Inflammatory macrophage (primary cell): ENCODE data around the gene DHRS1.

Experiments used
- DNase-seq, 2 donors: peaks; one replicate each; pipeline ENCODE4 v3.0.0-alpha.2; 2020 to 2022

The DHRS1 gene

GRCh38 chr14:24309538-24310264 lies 10.1 kb upstream of the DHRS1 start, which contains the start of gene LTB4R2:
Gene LTB4R2, plus strand, starts transcription at chr14:24310140. Its CDS starts 525 bp downstream, at chr14:24310665.
- DNase-seq, result no peak

DNA sequence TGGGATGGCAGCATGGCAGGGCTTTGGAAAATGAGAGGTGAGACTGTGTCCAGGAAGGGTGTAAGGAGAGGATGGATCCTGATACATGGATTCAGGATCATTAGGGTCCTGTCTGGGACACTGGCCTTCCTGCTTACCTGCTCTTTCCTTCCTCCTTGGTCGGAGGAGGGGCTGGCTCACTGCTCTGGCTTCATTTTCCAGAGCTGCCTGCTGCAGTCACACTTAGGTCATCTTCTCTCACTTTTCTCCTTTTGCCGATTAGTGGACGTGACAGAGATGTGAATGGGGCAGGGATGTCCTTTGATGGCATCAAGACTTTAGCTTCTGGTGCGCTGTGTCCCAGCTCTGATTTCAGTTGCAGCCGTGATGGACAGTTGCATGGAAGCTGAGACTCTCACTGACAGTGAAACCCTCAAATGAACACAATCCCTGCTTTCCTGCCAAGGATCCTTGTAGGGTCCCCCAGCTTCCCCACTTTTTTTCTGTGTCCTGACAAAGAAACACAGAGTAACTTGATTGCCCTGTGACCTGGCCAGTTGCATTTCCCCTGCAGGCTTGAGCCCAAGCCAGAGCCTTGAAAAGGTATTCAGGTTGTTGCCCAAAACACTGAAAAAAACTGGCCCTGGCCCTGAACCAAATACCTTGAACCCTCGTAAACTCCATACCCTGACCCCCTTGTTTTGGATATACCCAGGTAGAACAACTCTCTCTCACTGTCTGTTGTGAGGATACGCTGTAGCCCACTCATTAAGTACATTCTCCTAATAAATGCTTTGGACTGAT lies 9.0 kb upstream of the DHRS1 start:
- DNase-seq, result no peak

DNA sequence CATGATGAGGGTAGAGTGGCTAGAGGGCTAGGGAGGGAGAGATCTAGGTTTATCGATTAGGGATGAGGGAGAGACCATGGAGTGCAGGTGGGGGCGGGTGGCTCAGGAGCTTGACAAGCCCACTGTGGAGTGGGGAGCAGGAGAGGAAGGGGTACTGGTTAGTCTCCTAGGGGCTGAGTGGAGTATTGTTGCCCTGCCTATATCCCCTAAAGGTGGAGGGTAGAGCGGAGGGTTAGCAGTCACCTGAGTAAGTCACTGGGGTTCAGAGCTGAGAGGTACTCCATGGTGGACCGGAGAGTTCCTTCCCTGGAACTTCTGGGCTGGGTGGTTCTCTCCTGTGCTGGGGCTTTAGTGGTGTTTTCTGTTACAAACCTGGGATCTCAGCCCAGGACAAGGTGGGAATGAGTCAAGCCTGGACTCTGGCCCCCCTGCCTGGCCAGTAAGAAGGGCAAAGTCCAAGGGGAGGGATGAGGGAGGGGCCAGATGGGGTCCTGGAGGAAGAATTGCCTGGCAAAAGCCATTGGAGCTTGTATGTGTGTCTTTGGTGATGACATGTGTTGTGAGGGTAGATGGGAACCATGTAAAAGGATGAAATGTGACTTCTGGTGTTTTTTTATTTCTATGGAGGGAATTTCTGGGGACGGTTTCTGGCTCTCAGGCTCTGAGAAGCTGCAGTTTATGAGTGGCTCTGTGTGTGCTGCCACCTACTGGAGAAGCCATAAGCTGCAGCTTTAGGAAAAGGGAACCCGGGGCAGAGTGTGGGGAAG lies 8.2 kb upstream of the DHRS1 start, which contains the start of gene CIDEB:
TSS of gene CIDEB (minus strand) at position 403 of the 767 bp plus-strand sequence. CDS start at position 284, 119 bp downstream.
- DNase-seq, result peak; percentile 84 to 88

DNA sequence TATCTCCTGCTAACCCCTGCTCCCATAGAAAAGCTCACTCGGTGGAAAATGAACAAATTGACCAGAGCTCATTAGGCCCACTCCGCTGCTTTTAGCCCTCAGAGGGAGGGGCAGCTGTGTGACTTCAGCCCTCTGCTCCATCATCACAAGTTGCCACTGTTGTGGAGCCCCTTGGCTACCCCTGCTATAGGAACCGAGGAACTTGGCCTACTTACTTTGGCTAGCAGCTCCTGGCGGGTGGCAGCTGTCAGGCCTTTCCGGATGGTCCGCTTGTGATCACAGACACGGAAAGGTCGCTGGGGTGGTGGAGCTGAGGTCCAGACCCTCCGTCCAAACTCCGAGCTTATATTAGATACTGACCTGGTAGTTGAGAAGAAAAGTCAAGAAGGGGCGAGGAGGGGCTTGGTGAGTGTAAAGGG lies 7.6 kb upstream of the DHRS1 start:
- DNase-seq, result no peak

DNA sequence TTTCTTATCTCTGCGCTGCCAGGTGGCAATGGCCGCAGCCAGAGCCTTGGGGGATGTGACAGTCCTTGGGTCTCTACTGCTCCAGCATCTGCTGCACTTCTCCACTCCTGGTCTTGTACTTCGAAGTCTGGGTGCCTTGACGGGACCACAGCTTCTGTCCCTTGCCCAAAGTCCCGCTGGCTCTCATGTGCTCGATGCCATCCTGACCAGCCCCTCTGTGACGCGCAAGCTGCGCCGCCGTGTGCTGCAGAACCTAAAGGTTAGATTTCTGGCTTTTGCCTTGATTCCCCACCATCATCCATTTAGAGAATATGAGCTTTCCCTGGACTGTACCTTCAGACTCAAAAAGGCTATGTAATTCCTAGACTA lies 4.4 kb upstream of the DHRS1 start:
- DNase-seq, result no peak

DNA sequence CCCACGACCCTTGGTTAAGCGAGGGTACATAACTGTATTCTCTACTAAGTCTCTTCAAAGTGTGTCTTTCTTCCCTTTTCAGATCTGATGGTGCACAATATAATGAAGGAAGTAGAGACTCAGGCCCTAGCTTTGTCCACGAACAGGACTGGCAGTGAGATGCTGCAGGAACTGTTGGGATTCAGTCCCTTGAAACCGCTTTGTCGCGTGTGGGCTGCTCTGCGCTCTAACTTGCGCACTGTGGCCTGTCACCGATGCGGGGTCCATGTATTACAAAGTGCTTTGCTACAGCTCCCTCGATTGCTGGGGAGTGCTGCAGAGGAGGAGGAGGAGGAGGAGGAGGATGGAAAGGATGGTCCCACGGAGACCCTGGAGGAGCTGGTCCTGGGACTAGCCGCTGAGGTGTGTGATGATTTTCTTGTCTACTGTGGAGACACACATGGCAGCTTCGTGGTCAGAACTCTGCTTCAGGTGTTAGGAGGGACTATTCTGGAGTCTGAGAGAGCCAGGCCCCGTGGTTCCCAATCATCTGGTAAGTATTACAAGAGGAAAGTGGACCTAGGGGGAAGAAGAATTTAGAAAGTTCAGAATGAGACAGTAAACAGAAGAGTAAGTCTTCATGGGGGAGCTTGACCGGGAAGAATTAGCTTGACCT lies 873 bp upstream of the DHRS1 start:
- no peak for DNase-seq

- no peak for DNase-seq
These were observed 707 bp downstream of the DHRS1 start for GRCh38 chr14:24298892-24299254.

DNA sequence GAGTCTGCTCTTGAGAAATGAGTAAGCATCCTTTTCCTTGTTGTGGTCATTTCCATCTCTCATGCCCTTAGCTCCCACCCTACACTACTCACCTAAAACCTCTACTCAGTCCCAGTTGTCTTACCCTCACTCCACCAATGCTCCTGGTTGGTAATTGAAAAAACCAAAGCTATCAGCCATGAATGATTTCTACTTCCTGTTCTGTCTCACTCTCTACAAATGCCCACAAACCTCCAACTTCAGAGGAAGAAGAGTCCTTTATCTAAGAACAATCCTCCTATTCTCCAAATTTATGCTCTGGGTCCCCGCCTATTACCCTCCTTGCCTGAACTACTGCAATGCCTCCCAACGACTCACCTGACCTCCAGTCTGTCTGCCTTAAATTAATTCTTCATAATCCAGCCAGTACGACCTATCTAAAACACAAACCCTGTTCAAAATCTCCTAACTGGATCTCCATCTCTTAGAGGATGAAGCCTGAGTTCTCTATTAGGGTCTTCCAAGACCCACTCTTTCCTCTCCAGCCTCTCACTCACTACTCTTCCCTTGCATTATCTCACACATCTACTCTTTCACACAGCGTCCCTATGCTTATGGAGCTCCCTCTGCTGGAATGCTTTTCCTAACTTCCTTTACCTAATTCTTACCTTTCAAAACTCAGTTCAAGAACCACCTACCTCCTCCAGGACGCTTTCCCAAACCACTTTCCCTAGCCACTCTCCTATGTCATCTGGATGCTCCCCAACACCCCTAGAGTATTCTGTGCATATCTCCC lies 2.2 kb downstream of the DHRS1 start:
- DNase-seq, result no peak

DNA sequence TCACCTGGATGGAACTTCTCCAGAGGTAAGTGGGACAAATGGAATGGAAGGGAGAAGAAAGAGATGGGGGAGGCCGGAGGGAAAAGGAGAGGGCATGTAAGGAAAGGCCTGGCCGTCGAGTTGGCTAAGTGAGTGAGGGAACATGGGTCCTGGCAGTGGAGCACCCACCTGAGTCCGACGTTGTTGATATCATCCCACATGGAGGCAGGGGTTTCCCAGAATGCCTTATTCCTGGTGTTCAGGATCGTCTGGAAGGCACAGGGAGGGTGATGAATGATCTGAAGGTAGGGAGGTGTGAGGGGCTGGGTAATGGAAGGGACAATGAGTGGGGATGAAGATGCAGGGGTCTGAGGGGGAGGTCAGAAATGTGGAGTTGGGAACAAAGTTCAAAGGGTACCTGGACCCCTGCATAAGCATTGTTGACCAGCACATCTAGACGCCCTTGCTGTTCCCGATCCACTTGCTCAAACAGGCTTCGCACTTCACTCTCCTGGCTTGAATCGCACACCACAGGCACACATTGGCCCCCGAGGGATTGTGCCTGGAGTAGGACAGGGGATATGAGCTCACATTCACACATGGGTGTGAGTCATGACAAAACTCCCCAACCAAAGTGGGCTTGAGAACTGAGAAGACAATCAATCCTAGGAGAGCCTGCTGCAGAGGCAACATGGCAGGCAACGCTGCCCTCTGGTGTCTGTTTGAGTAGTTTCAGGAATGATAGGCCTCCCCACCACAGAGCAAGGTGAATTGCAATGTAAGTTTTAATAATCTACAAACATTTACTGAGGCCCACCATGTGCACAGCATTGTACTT lies 3.0 kb downstream of the DHRS1 start:
- DNase-seq, result peak; percentile 81 to 84

DNA sequence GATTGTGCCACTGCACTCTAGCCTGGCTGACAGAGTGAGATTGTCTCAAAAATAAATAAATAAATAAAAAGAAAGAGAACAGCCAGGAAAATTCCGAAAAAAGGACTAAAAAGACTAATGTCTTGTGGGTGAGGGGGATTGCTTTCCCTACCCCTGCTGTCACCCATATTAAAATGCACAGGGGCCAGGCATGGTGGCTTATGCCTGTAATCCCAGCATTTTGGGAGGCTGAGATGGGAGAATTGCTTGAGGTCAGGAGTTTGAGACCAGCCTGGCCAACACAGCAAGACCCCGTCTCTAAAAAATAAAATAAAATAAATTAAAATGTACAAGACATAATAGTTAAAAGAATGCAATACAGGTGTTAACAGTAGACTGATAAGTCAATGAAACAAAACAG lies 6.1 kb downstream of the DHRS1 start:
- DNase-seq, result no peak

DNA sequence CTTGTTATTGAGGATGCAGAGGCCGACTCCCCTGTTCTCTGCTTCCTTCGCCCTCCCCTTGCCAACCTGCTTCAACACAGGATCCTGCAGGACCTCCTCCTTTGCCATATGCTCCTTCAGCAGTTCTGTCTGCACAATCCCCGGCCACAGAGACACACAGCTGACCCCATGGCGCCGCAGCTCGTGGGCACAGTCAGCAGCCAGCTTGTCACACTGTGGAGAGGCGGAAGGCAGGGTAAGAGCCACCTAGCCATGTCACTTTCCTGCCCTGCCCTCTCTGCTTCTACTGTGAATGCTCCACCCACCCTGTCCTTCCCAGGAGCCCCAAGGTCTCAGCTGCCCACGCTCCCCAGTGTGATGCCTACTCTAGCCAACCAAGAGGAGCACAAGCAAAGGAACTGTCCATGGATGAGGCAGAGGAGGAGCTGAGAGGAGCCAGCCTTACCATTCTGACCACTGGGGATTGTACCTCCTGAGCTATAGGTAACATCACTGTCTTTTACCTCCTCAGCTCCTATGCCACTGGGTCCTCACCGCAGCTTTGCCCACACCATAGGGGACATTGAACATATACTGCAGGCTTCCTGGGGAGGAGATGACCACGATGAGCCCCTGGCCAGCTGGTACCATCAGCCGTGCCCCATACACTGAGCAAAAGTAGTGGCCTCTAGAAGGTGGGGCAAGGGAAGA lies 7.3 kb downstream of the DHRS1 start:
- DNase-seq, result no peak

DNA sequence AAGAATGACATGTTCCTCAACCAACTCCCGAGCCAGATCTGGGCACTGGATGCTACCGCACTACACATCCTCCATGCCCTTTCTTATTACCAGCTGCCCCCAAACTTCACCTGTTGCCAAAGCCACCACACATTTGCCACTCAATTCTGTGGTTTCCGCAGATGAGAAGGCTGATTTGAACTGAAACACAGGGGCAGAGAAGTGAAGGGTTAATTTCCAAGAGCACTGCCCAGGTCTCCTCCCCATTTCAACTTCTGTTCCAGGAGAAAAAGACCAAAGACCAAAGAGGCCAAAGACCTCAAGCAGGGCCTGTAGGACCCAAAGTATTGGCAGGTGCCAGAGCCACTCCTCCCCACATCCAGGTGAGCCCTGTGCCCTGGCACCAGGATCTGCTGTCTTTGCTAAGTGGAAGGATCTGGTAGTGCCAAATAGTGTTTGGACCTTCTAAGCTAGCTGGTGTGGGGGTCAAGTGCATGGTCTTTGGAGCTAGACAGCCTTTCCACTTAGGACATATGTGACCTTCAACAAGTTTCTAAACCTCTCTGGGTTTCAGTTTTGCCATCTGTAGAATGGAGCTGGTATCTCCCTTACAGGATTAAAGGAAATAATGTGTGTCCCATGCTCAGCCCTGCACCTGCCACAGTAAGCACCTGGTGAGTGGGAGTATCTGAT lies 8.0 kb downstream of the DHRS1 start:
- DNase-seq, result no peak

DNA sequence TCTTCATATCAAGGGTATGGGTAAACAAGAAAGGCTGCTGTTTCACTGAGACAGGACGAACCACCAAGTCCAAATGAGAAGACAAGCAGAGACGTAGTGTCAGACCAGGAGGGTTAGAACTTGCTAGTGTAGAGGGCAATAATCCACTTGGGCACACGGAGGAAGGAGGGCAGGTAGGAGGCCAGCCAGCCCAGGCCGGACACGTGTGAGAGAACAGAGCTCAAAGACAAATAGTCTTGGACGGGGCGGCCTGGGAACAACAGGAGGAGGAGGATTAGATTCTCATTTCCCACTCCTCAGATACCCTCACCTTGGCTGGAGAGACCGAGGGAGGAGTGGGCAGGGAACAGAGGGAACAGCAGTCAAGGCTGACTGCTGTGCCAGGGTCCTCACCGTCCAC lies 8.8 kb downstream of the DHRS1 start:
- no peak for DNase-seq

DNA sequence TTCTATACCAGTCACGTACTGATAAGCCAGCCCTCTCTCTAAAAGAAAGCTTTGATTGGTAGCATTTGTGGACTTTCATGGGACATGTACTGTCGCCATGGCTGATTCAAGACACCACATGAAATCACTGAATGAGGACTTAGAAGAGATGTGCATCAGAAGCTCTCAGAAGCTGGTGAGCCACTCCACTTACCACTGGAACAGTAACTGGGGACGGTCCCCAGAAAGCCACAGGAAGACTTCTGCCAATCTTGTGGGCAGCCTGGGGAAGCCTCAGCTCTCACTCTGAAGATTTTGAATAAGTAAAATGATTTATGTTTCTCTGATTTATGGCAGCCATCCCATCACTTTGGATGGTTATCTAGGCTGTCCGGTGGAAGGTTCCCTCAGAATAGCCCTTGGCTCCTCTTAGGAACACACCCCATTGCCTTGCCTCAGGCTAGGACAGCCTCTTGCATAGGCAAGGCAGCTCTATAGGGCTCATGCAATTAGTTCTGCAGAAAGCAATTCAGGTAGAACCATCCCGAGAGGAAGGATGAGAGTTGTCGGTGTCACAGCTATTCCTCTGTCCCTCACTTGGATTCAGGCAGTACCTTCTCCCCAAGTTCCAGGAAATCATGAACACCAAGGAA lies 9.8 kb downstream of the DHRS1 start:
- DNase-seq, result no peak

DNA sequence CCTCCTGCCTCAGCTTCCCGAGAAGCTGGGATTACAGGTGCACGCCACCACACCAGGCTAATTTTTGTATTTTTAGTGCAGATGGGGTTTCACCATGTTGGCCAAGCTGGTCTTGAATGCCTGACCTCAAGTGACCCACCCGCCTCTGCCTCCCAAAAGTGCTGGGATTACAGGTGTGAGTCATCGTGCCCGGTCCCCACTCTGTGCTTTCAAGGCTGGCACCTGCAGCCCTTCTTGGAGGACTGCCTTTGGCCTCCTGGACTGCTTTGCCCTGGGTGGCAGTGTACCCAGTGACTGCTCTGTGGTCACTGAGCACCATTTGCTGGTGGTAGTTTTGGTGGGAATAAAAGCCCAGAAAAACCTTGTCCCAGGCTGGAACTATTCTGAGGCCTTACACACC lies 12.6 kb downstream of the DHRS1 start:
- DNase-seq, result no peak

GRCh38 chr14:24285351-24285750 lies 14.2 kb downstream of the DHRS1 start:
- no peak for DNase-seq

- DNase-seq, result no peak
These were observed 15.0 kb downstream of the DHRS1 start for GRCh38 chr14:24284501-24285035.

DNA sequence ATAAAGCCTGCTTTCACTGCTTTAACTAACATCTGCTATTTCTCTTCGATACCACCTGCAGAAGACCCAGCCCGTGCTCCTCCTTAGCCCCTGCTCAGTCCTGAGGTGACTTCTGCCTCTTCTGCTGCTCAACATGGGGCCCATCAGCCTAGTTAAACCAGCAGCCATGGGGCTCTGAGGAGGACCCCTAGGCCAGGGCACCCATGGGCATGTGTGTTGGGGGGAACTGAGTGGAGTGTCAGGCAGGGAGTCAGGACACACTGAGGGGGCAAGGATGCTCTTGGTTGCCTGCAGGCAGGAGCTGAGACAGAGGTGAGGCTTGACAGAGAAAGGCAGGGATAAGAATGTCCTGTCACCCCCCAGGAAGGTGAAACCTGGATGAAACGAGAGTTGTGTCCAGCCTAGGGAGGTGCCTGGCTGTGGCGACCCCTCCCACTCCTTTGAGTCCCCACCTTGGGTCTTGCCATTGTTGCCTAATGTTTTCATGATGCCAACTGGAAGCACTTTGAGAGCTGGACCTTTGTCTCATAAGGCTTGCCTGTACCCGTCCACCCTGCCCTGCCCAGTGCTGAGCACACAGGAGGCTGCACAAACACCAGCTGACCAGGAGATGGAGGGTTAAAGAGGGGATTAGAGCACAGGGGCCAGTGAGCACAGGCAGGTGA lies 15.7 kb downstream of the DHRS1 start:
- no peak for DNase-seq
